Measurements from ENCODE around the gene NLRC5.

GRCh38 chr16:57013229-57013628 is 23.9 kb downstream of the NLRC5 start:
- TF ChIP-seq HDGF (IDR thresholded peaks at IDR 0.05; ENCODE audit: borderline replicate concordance), result no peak
- TF ChIP-seq BHLHE40 (IDR thresholded peaks at IDR 0.05; ENCODE audit: borderline replicate concordance), result no peak
- no peak for TF ChIP-seq ELF4 (IDR thresholded peaks at IDR 0.05)
- no peak for TF ChIP-seq SUZ12 (IDR thresholded peaks at IDR 0.05)
- TF ChIP-seq FOXA1 (IDR thresholded peaks at IDR 0.05), result no peak
- TF ChIP-seq L3MBTL2 (conservative IDR thresholded peaks at IDR 0.05), result no peak
- no peak for TF ChIP-seq TARDBP (IDR thresholded peaks at IDR 0.05)
- TF ChIP-seq, protein P1, sequence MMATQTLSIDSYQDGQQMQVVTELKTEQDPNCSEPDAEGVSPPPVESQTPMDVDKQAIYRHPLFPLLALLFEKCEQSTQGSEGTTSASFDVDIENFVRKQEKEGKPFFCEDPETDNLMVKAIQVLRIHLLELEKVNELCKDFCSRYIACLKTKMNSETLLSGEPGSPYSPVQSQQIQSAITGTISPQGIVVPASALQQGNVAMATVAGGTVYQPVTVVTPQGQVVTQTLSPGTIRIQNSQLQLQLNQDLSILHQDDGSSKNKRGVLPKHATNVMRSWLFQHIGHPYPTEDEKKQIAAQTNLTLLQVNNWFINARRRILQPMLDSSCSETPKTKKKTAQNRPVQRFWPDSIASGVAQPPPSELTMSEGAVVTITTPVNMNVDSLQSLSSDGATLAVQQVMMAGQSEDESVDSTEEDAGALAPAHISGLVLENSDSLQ (IDR thresholded peaks at IDR 0.05), result no peak
